Astrocyte of the hippocampus (primary cell): Measurements from ENCODE around the gene CLASP1.

ENCODE experiments used
- DNase-seq: peaks from one replicate; pipeline ENCODE4 v3.0.0; 2011; ENCODE audit warnings: low read depth, low spot score

CLASP1 gene

GRCh38 chr2:121541495-121541894 lies 107.8 kb downstream of the CLASP1 start:
- DNase-seq = no peak

- peak; percentile 12 for DNase-seq
Observed at GRCh38 chr2:121539750-121540469, 109.4 kb downstream of the CLASP1 start.

- no peak for DNase-seq
Observed at GRCh38 chr2:121536850-121537557, 112.3 kb downstream of the CLASP1 start.

GRCh38 chr2:121536347-121536746 lies 112.9 kb downstream of the CLASP1 start:
- DNase-seq = no peak

- no peak for DNase-seq
Observed at GRCh38 chr2:121534007-121534406, 115.3 kb downstream of the CLASP1 start.

- peak; percentile 34 for DNase-seq
Observed at GRCh38 chr2:121532894-121533293, 116.4 kb downstream of the CLASP1 start.

GRCh38 chr2:121532347-121532766 lies 116.9 kb downstream of the CLASP1 start:
- peak; percentile 41 for DNase-seq

- peak; percentile 91 for DNase-seq
Observed at GRCh38 chr2:121530212-121530705, 119.0 kb downstream of the CLASP1 start.

GRCh38 chr2:121529439-121530211 lies 119.6 kb downstream of the CLASP1 start:
- peak; percentile 88 for DNase-seq

- DNase-seq = no peak
Observed at GRCh38 chr2:121527009-121527682, 122.1 kb downstream of the CLASP1 start.

GRCh38 chr2:121524685-121525425 lies 124.4 kb downstream of the CLASP1 start:
- no peak for DNase-seq

- peak; percentile 93 for DNase-seq
Observed at GRCh38 chr2:121521359-121521758, 127.9 kb downstream of the CLASP1 start.

GRCh38 chr2:121520641-121520994 lies 128.6 kb downstream of the CLASP1 start:
- DNase-seq = no peak

- no peak for DNase-seq
Observed at GRCh38 chr2:121519732-121520640, 129.3 kb downstream of the CLASP1 start.

- no peak for DNase-seq
Observed at GRCh38 chr2:121519153-121519552, 130.1 kb downstream of the CLASP1 start.

GRCh38 chr2:121513597-121514333 lies 135.5 kb downstream of the CLASP1 start:
- no peak for DNase-seq

GRCh38 chr2:121510857-121511256 lies 138.4 kb downstream of the CLASP1 start:
- no peak for DNase-seq

- DNase-seq = no peak
Observed at GRCh38 chr2:121506621-121507020, 142.6 kb downstream of the CLASP1 start.

- DNase-seq = no peak
Observed at GRCh38 chr2:121505986-121506586, 143.2 kb downstream of the CLASP1 start.
